Duodenal mucosa (tissue), 2 donors: ENCODE measurements around the gene BRMS1L.

Source experiments
- H3K27ac ChIP-seq: one replicate; pipeline ENCODE4 v1.7.0; 2013; ENCODE audit warnings: low read depth, low read length
- H3K27me3 ChIP-seq, 2 donors: one replicate each; pipeline ENCODE4 v1.7.0; 2013; ENCODE audit warnings: low read length in 2 of 2, control low read depth in 1 of 2; ENCODE audit not compliant: insufficient read depth in 2 of 2, control insufficient read depth in 1 of 2
- H3K36me3 ChIP-seq, 2 donors: one replicate each; pipeline ENCODE4 v1.7.0; 2013; ENCODE audit warnings: low read length in 2 of 2, control low read depth in 1 of 2; ENCODE audit not compliant: insufficient read depth in 2 of 2, control insufficient read depth in 1 of 2
- H3K4me1 ChIP-seq, 2 donors: one replicate each; pipeline ENCODE4 v1.7.0; 2013; ENCODE audit warnings: low read length in 2 of 2, control low read depth in 1 of 2; ENCODE audit not compliant: insufficient read depth in 2 of 2, control insufficient read depth in 1 of 2
- H3K4me3 ChIP-seq, 2 donors: one replicate each; pipeline ENCODE4 v1.7.0; 2013; ENCODE audit warnings: low read length in 2 of 2, low read depth in 1 of 2
- H3K9ac ChIP-seq, 2 donors: one replicate each; pipeline ENCODE4 v1.7.0; 2013; ENCODE audit warnings: low read length in 2 of 2, low read depth in 1 of 2
- H3K9me3 ChIP-seq, 2 donors: one replicate each; pipeline ENCODE4 v1.7.0; 2013; ENCODE audit warnings: low read length in 2 of 2, control low read depth in 1 of 2; ENCODE audit not compliant: control insufficient read depth in 1 of 2

BRMS1L gene

DNA sequence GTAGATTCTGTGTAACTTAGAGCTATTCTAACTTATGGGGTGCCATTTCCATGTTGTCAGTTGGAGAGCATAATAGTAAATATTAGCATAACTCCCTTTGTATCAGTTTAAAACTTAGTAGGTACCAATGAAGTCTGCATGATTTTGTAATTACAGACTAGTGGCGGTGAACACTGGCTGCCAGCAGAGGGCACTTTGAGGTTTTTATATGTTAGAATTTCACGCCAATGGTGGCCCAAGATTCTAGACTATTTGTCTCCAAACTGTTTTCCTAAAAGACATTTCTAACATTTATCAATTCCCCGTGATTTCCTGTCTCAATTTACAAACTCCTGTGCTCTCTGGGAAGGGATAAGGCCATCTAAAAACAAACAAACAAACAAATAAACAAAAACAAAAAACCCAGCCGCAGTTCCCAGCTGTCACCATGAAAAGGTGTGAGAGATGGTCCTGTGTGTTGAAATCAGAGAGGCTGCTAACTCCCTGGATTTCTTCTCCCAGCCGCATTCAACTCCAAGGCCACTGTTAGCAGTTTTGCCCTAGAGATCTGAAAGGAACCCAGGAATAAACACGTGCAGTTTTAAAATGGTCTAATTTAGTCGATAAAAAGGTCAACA lies 57.6 kb downstream of the BRMS1L start:
- Histone ChIP-seq H3K4me3 (no peak overlapping the region), H3K9me3 (no peaks in the 10 kb centered on the region), H3K27ac (no peak overlapping the region), H3K27me3 (no peaks in the 10 kb centered on the region), H3K4me1 (peaks cover 0 to 5% of the 10 kb centered on the region in 2 donors), H3K9ac (no peak overlapping the region), H3K36me3 (no peaks in the 10 kb centered on the region)

- Histone ChIP-seq H3K27me3 (no peaks in the 10 kb centered on the region), H3K36me3 (no peaks in the 10 kb centered on the region), H3K27ac (no peak overlapping the region), H3K9me3 (no peaks in the 10 kb centered on the region), H3K4me3 (no peak overlapping the region), H3K4me1 (no peaks in the 10 kb centered on the region), H3K9ac (no peak overlapping the region)
These were observed 64.2 kb downstream of the BRMS1L start for GRCh38 chr14:35890308-35890707.

- no peaks in the 10 kb centered on the region for H3K9me3 ChIP-seq
- H3K27ac ChIP-seq, result no peak overlapping the region
- H3K4me3 ChIP-seq, result no peak overlapping the region
These were observed 69.1 kb downstream of the BRMS1L start for GRCh38 chr14:35895256-35895655.

GRCh38 chr14:35897616-35898111 lies 71.5 kb downstream of the BRMS1L start:
- no peaks in the 10 kb centered on the region for H3K27me3 ChIP-seq
- no peaks in the 10 kb centered on the region for H3K36me3 ChIP-seq
- H3K4me1 ChIP-seq, result no peaks in the 10 kb centered on the region
- no peak overlapping the region for H3K27ac ChIP-seq
- H3K9me3 ChIP-seq, result no peaks in the 10 kb centered on the region
- H3K9ac ChIP-seq, result no peak overlapping the region
- no peak overlapping the region for H3K4me3 ChIP-seq

More at GRCh38 chr14:35895256-35895655, 69.1 kb downstream of the BRMS1L start:
- no peaks in the 10 kb centered on the region for H3K27me3 ChIP-seq
- H3K36me3 ChIP-seq, result no peaks in the 10 kb centered on the region
- H3K9ac ChIP-seq, result no peak overlapping the region
- no peaks in the 10 kb centered on the region for H3K4me1 ChIP-seq

DNA sequence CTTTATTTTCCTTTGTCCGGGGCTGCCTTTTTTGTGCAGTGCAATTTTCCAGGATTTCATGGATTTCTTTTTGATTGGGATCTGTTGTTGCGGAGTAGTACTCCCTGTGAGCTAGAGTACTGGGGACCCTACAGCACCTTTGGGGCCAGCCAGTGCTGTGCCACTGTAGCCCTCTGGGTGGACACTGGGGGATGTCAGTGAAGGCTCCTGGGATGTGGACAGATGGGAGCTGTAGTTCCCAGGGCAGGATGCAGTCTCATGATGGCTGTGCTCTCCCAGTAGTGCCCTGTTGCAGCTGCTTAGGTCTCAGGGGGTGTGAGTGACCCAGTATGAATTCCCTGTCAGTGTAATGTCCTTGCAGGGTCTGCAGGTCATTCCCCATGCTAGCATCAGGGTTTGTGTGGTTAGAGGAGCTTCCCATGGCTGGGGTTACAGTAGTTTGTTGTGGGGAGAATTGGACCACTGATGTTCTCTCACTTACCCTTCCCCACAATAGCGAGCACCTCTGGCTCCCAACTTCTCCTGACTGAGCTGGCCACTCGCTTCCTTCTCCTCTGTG lies 72.2 kb downstream of the BRMS1L start:
- no peak overlapping the region for H3K4me3 ChIP-seq
- no peak overlapping the region for H3K27ac ChIP-seq
- H3K36me3 ChIP-seq, result no peaks in the 10 kb centered on the region
- H3K9ac ChIP-seq, result no peak overlapping the region
- H3K9me3 ChIP-seq, result no peaks in the 10 kb centered on the region
- no peaks in the 10 kb centered on the region for H3K4me1 ChIP-seq
- H3K27me3 ChIP-seq, result no peaks in the 10 kb centered on the region

- Histone ChIP-seq H3K27ac (no peak overlapping the region), H3K9ac (no peak overlapping the region), H3K27me3 (no peaks in the 10 kb centered on the region), H3K9me3 (no peaks in the 10 kb centered on the region), H3K36me3 (no peaks in the 10 kb centered on the region), H3K4me1 (no peaks in the 10 kb centered on the region), H3K4me3 (no peak overlapping the region)
These were observed 74.6 kb downstream of the BRMS1L start for GRCh38 chr14:35900741-35901140.

DNA sequence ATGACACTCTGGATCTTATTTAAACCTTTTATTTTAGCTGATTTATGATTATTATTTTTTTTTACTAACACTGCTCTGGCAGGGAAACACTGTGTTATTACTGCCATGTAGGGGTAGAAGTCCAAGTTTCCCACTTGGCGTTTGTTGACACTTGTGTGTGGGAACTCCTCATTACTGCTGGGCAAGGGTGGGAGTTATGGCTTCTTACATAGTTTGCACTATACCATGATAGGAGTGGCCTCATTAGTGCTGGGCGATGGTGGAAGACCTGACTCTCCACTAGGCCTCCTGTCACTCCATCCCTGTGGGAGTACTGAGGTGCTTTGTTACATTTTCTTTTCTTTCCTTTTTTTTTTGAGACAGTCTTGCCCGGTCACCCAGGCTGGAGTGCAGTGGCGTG lies 83.5 kb downstream of the BRMS1L start:
- Histone ChIP-seq H3K36me3 (no peaks in the 10 kb centered on the region), H3K4me3 (no peak overlapping the region), H3K27me3 (no peaks in the 10 kb centered on the region), H3K4me1 (no peaks in the 10 kb centered on the region), H3K9me3 (no peaks in the 10 kb centered on the region), H3K27ac (no peak overlapping the region), H3K9ac (no peak overlapping the region)

- Histone ChIP-seq H3K36me3 (no peaks in the 10 kb centered on the region), H3K27me3 (no peaks in the 10 kb centered on the region), H3K4me3 (no peak overlapping the region), H3K9ac (no peak overlapping the region), H3K9me3 (no peaks in the 10 kb centered on the region), H3K27ac (no peak overlapping the region), H3K4me1 (no peaks in the 10 kb centered on the region)
These were observed 84.1 kb downstream of the BRMS1L start for GRCh38 chr14:35910191-35910590.

- Histone ChIP-seq H3K9ac (no peak overlapping the region), H3K4me1 (no peaks in the 10 kb centered on the region), H3K27ac (no peak overlapping the region), H3K27me3 (no peaks in the 10 kb centered on the region), H3K4me3 (no peak overlapping the region), H3K9me3 (no peaks in the 10 kb centered on the region), H3K36me3 (no peaks in the 10 kb centered on the region)
These were observed 85.0 kb downstream of the BRMS1L start for GRCh38 chr14:35911097-35911496.

DNA sequence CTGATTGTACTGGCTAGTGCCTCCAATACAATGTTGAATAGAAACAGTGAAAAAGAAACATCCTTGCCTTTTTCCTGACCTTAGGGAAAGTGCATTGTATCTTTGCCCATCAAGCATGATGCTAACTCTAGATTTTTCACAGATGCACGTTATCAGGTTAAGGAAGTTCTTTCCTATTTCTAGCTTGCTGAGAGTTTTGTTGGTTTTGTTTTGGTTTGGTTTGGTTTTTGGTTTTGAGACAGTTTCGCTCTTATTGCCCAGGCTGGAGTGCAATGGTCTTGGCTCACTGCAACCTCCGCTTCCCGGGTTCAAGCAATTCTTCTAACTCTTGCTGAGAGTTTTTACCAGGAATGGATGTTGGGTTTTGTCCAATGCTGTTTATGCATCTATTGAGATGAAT lies 89.0 kb downstream of the BRMS1L start:
- Histone ChIP-seq H3K36me3 (no peaks in the 10 kb centered on the region), H3K9me3 (no peaks in the 10 kb centered on the region), H3K27me3 (no peaks in the 10 kb centered on the region), H3K4me1 (no peaks in the 10 kb centered on the region), H3K27ac (no peak overlapping the region), H3K9ac (no peak overlapping the region), H3K4me3 (no peak overlapping the region)
